CD4-positive, CD25-positive, alpha-beta regulatory T cell (primary cell): Measurements from ENCODE around the gene PPP5C. TPM values are rescaled to one million over a fixed set of nuclear protein-coding genes. Genes with fewer than 3 reads are reported as not detected.
"Not testable (repeated sequence)": the region's sequence is repeated elsewhere in the genome, so short reads cannot be mapped to it uniquely, and the experiment has no call there.

Experiments
- ATAC-seq, 2 donors: fragments of 150-1000 bp; cut with Tn5 transposase; one replicate each; pipeline ENCODE4 v1.10.0; 2021; ENCODE audit warnings: low read depth in 2 of 2, moderate number of reproducible peaks in 2 of 2, moderate library complexity in 1 of 2
- DNase-seq, 3 donors: peaks; one replicate each; pipeline versions ENCODE4 v3.0.0 to v3.0.0-alpha.2; 2012 to 2022; ENCODE audit warnings: mixed read lengths in 1 of 3
- H3K27ac ChIP-seq: one replicate; pipeline ENCODE4 v1.7.0; 2013; ENCODE audit warnings: mild to moderate bottlenecking, low read length; ENCODE audit not compliant: insufficient read depth, poor library complexity, severe bottlenecking
- H3K27me3 ChIP-seq: one replicate; pipeline ENCODE4 v1.7.0; 2013; ENCODE audit warnings: low read length; ENCODE audit not compliant: control insufficient read depth, insufficient read depth
- H3K36me3 ChIP-seq: one replicate; pipeline ENCODE4 v1.7.0; 2013; ENCODE audit warnings: mild to moderate bottlenecking, low read length, moderate library complexity; ENCODE audit not compliant: control insufficient read depth, insufficient read depth
- H3K4me1 ChIP-seq: 2 replicates; pipeline ENCODE4 v1.7.0; 2013; ENCODE audit warnings: mild to moderate bottlenecking, low read length; ENCODE audit not compliant: insufficient read depth, control insufficient read depth, poor library complexity, severe bottlenecking
- H3K4me3 ChIP-seq: one replicate; pipeline ENCODE4 v1.7.0; 2013; ENCODE audit warnings: low read depth, mild to moderate bottlenecking, low read length, moderate library complexity
- H3K9me3 ChIP-seq, 2 experiments: 1 replicate in 1 of 2; 2 replicates in 1 of 2; pipeline ENCODE4 v1.7.0; 2013; ENCODE audit warnings: low read length in 2 of 2, mild to moderate bottlenecking in 1 of 2, moderate library complexity in 1 of 2; ENCODE audit not compliant: control insufficient read depth in 2 of 2
- H3K27ac Mint-ChIP-seq, 3 donors: one replicate each; pipeline ENCODE4 v1.8.0; 2020 to 2022; ENCODE audit warnings: mild to moderate bottlenecking in 3 of 3, mixed read lengths in 3 of 3, moderate library complexity in 2 of 3
- H3K27me3 Mint-ChIP-seq: one replicate; pipeline ENCODE4 v1.8.0; 2022; ENCODE audit warnings: mild to moderate bottlenecking, mixed read lengths
- H3K36me3 Mint-ChIP-seq: one replicate; pipeline ENCODE4 v1.8.0; 2020; ENCODE audit warnings: mixed read lengths
- H3K4me1 Mint-ChIP-seq, 4 donors: one replicate each; pipeline ENCODE4 v1.8.0; 2020 to 2022; ENCODE audit warnings: mixed read lengths in 4 of 4, mild to moderate bottlenecking in 1 of 4
- H3K4me3 Mint-ChIP-seq, 4 donors: one replicate each; pipeline ENCODE4 v1.8.0; 2020 to 2022; ENCODE audit warnings: mild to moderate bottlenecking in 4 of 4, mixed read lengths in 4 of 4, moderate library complexity in 3 of 4
- H3K9me3 Mint-ChIP-seq, 7 donors: one replicate each; pipeline ENCODE4 v1.8.0; 2020 to 2022; ENCODE audit warnings: mixed read lengths in 7 of 7, mild to moderate bottlenecking in 3 of 7, moderate library complexity in 2 of 7
- polyA plus RNA-seq, 4 donors: library from polyadenylated mRNA; unstranded; fragments of 300-500 nt; fragmentation: Illumina TruSeq; gene quantifications; one replicate each; pipeline ENCODE4 v1.2.3, GENCODE V29; 2021
- total RNA-seq: library from RNA; stranded (reverse); gene quantifications from one replicate; pipeline ENCODE4 v1.2.3, GENCODE V29; 2022

Gene PPP5C
- total and polyA plus RNA-seq, 5 donors from 2014 or later, result 16.2 to 34.6 (median 21.4) TPM

GRCh38 chr19:46410205-46411087, 63.6 kb downstream of the PPP5C start:
- Mint-ChIP-seq H3K4me3 (no peak overlapping the region), H3K9me3 (peaks cover 0 to 5% (median 0%) of the 10 kb centered on the region in 7 donors)

GRCh38 chr19:46411088-46411924, 64.4 kb downstream of the PPP5C start:
- H3K27ac ChIP-seq, result no peak overlapping the region
- no peaks in the 10 kb centered on the region for H3K36me3 ChIP-seq
- peaks cover 2% of the 10 kb centered on the region for H3K4me1 ChIP-seq
- H3K27me3 ChIP-seq, result peaks cover 9% of the 10 kb centered on the region
- peaks cover 0 to 4% (median 0%) of the 10 kb centered on the region in 7 donors for H3K9me3 Mint-ChIP-seq
- peak overlapping the region in 1 of 3 donors; percentile 88 for H3K27ac Mint-ChIP-seq
- H3K4me3 ChIP-seq, result no peak overlapping the region
- no peak for ATAC-seq
- no peak for DNase-seq
- peaks cover 73% of the 10 kb centered on the region for H3K27me3 Mint-ChIP-seq
- H3K9me3 ChIP-seq, result no peaks in the 10 kb centered on the region
- H3K4me3 Mint-ChIP-seq, result no peak overlapping the region
- H3K36me3 Mint-ChIP-seq, result no peaks in the 10 kb centered on the region
- peaks cover 0 to 13% (median 2%) of the 10 kb centered on the region in 4 donors for H3K4me1 Mint-ChIP-seq

More at GRCh38 chr19:46410205-46411087, 63.6 kb downstream of the PPP5C start:
- Mint-ChIP-seq H3K27me3 (peaks cover 74% of the 10 kb centered on the region), H3K36me3 (no peaks in the 10 kb centered on the region), H3K4me1 (peaks cover 0 to 7% (median 2%) of the 10 kb centered on the region in 4 donors), H3K27ac (no peak overlapping the region)
- H3K4me3 ChIP-seq, result no peak overlapping the region
- no peak overlapping the region for H3K27ac ChIP-seq
- DNase-seq (no peak), ATAC-seq (no peak)
- peaks cover 9% of the 10 kb centered on the region for H3K27me3 ChIP-seq
- H3K36me3 ChIP-seq, result no peaks in the 10 kb centered on the region
- no peaks in the 10 kb centered on the region for H3K9me3 ChIP-seq
- no peaks in the 10 kb centered on the region for H3K4me1 ChIP-seq

GRCh38 chr19:46411925-46412649, 65.2 kb downstream of the PPP5C start:
- ATAC-seq (no peak), DNase-seq (no peak)
- Histone ChIP-seq H3K27ac (no peak overlapping the region), H3K9me3 (no peaks in the 10 kb centered on the region), H3K4me3 (no peak overlapping the region), H3K4me1 (peaks cover 6% of the 10 kb centered on the region), H3K27me3 (peaks cover 9% of the 10 kb centered on the region), H3K36me3 (no peaks in the 10 kb centered on the region)
- peak overlapping the region in 1 of 3 donors; percentile 88 for H3K27ac Mint-ChIP-seq
- no peaks in the 10 kb centered on the region for H3K36me3 Mint-ChIP-seq
- H3K27me3 Mint-ChIP-seq, result peaks cover 71% of the 10 kb centered on the region
- H3K4me3 Mint-ChIP-seq, result no peak overlapping the region
- H3K4me1 Mint-ChIP-seq, result peaks cover 0 to 18% (median 2%) of the 10 kb centered on the region in 4 donors
- peaks cover 0 to 4% (median 0%) of the 10 kb centered on the region in 7 donors for H3K9me3 Mint-ChIP-seq

- Histone ChIP-seq H3K4me3 (no peak overlapping the region), H3K36me3 (no peaks in the 10 kb centered on the region), H3K27me3 (peaks cover 8% of the 10 kb centered on the region), H3K4me1 (peaks cover 6% of the 10 kb centered on the region), H3K9me3 (no peaks in the 10 kb centered on the region), H3K27ac (no peak overlapping the region)
- DNase-seq (no peak), ATAC-seq (no peak)
- Mint-ChIP-seq H3K27ac (no peak overlapping the region), H3K4me3 (no peak overlapping the region), H3K27me3 (peaks cover 70% of the 10 kb centered on the region), H3K36me3 (no peaks in the 10 kb centered on the region), H3K9me3 (peaks cover 0 to 3% (median 0%) of the 10 kb centered on the region in 7 donors), H3K4me1 (peaks cover 0 to 18% (median 2%) of the 10 kb centered on the region in 4 donors)
Observed at GRCh38 chr19:46412650-46413261, 65.9 kb downstream of the PPP5C start.

GRCh38 chr19:46413262-46414031, 66.6 kb downstream of the PPP5C start, which contains the start of gene CCDC8:
Gene CCDC8, minus strand, starts transcription at chr19:46413564. Its CDS starts 754 bp downstream, at chr19:46412810.
- Mint-ChIP-seq H3K36me3 (no peaks in the 10 kb centered on the region), H3K9me3 (peaks cover 0 to 1% (median 0%) of the 10 kb centered on the region in 7 donors), H3K4me3 (no peak within 1 kb of the TSS), H3K27ac (no peak within 1 kb of the TSS), H3K4me1 (peaks cover 0 to 13% (median 2%) of the 10 kb centered on the region in 4 donors), H3K27me3 (peaks cover 66% of the 10 kb centered on the region)
- DNase-seq, result no peak
- H3K4me1 ChIP-seq, result peaks cover 6% of the 10 kb centered on the region
- H3K36me3 ChIP-seq, result no peaks in the 10 kb centered on the region
- H3K27ac ChIP-seq, result no peak within 1 kb of the TSS
- no peaks in the 10 kb centered on the region for H3K9me3 ChIP-seq
- ATAC-seq, result no peak
- H3K27me3 ChIP-seq, result peaks cover 5% of the 10 kb centered on the region
- no peak within 1 kb of the TSS for H3K4me3 ChIP-seq

GRCh38 chr19:46414899-46415298, 68.0 kb downstream of the PPP5C start:
- H3K4me3 Mint-ChIP-seq, ATAC-seq, H3K36me3 ChIP-seq, H3K27ac ChIP-seq, H3K36me3 Mint-ChIP-seq, H3K4me1 ChIP-seq, H3K27ac Mint-ChIP-seq, H3K4me3 ChIP-seq, H3K27me3 ChIP-seq, H3K9me3 ChIP-seq, H3K9me3 Mint-ChIP-seq, DNase-seq: not testable (repeated sequence)
- peaks cover 67% of the 10 kb centered on the region for H3K27me3 Mint-ChIP-seq
- H3K4me1 Mint-ChIP-seq, result peaks cover 0 to 11% (median 2%) of the 10 kb centered on the region in 4 donors
